ENCODE results near the gene HUWE1.

The HUWE1 gene

DNA sequence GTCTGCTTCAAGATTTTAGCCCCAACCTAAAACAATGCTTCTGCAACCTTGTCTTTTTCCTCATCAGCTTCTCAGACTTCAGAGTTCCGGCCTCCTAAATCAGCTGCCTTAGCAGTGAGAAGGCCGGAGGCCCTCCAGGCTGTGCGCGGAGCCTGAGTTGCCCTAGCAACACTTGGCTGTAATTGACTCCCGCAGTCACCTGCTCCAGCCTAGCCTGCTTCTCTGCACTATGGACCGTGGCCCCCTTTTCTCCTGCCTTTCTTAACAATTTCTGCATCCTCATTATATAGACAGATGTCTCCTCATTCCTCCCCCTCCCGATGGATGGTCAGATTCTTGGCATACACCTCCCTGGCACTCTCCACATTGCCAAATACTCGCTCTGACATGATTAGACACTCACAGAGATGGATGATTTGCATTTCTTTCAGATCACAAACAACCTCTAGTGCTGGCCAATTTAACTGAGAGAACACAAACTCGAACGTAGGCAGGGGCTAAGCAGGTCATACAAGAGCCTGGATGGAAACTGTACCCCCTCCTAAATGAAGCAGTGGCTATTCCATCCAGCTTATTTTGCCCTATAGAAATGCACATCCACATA is 9.5 kb upstream of the HUWE1 start:
- TF ChIP-seq, protein P1, sequence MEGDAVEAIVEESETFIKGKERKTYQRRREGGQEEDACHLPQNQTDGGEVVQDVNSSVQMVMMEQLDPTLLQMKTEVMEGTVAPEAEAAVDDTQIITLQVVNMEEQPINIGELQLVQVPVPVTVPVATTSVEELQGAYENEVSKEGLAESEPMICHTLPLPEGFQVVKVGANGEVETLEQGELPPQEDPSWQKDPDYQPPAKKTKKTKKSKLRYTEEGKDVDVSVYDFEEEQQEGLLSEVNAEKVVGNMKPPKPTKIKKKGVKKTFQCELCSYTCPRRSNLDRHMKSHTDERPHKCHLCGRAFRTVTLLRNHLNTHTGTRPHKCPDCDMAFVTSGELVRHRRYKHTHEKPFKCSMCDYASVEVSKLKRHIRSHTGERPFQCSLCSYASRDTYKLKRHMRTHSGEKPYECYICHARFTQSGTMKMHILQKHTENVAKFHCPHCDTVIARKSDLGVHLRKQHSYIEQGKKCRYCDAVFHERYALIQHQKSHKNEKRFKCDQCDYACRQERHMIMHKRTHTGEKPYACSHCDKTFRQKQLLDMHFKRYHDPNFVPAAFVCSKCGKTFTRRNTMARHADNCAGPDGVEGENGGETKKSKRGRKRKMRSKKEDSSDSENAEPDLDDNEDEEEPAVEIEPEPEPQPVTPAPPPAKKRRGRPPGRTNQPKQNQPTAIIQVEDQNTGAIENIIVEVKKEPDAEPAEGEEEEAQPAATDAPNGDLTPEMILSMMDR (IDR thresholded peaks at IDR 0.05; ENCODE audit: low read length): no peak
- no peak for TF ChIP-seq EZH2 (IDR thresholded peaks at IDR 0.05; ENCODE audit: borderline replicate concordance, low read length)
- Histone ChIP-seq H3K4me1 (ENCODE audit: insufficient read depth, low read length, severe bottlenecking) (no peaks in the 10 kb centered on the region), H2AFZ (ENCODE audit: low read length) (no peak overlapping the region), H3K4me3 (ENCODE audit: low read depth, low read length, poor library complexity, severe bottlenecking) (no peak overlapping the region), H3K9ac (ENCODE audit: low read length) (no peak overlapping the region), H4K20me1 (ENCODE audit: insufficient read depth, low read length) (no peaks in the 10 kb centered on the region), H3K27me3 (ENCODE audit: insufficient read depth, low read length) (no peaks in the 10 kb centered on the region), H3K79me2 (ENCODE audit: insufficient read depth, low read length) (no peaks in the 10 kb centered on the region), H3K27ac (ENCODE audit: low read depth, low read length, poor library complexity, severe bottlenecking) (no peak overlapping the region), H3K36me3 (ENCODE audit: insufficient read depth, low read length) (no peaks in the 10 kb centered on the region), H3F3A (ENCODE audit: insufficient read depth, low read length) (no peaks in the 10 kb centered on the region), H3K9me2 (ENCODE audit: low read depth, low read length) (no peaks in the 10 kb centered on the region), H3K9me3 (ENCODE audit: low read length) (no peaks in the 10 kb centered on the region), H3K4me2 (ENCODE audit: low read length) (no peak overlapping the region)

GRCh38 chrX:53694642-53695041 is 8.1 kb upstream of the HUWE1 start:
- TF ChIP-seq, protein P1 (IDR thresholded peaks at IDR 0.05; ENCODE audit: low read length): no peak
- TF ChIP-seq EZH2 (IDR thresholded peaks at IDR 0.05; ENCODE audit: borderline replicate concordance, low read length): no peak
- no peak overlapping the region for H3K9ac ChIP-seq (ENCODE audit: low read length)
- no peaks in the 10 kb centered on the region for H3K36me3 ChIP-seq (ENCODE audit: insufficient read depth, low read length)
- no peaks in the 10 kb centered on the region for H3K79me2 ChIP-seq (ENCODE audit: insufficient read depth, low read length)
- no peak overlapping the region for H2AFZ ChIP-seq (ENCODE audit: low read length)
- H4K20me1 ChIP-seq (ENCODE audit: insufficient read depth, low read length): no peaks in the 10 kb centered on the region
- H3K9me2 ChIP-seq (ENCODE audit: low read depth, low read length): no peaks in the 10 kb centered on the region
- H3K4me3 ChIP-seq (ENCODE audit: low read depth, low read length, poor library complexity, severe bottlenecking): no peak overlapping the region
- H3F3A ChIP-seq (ENCODE audit: insufficient read depth, low read length): no peaks in the 10 kb centered on the region
- H3K9me3 ChIP-seq (ENCODE audit: low read length): no peaks in the 10 kb centered on the region
- H3K4me2 ChIP-seq (ENCODE audit: low read length): no peak overlapping the region
- no peaks in the 10 kb centered on the region for H3K4me1 ChIP-seq (ENCODE audit: insufficient read depth, low read length, severe bottlenecking)
- H3K27ac ChIP-seq (ENCODE audit: low read depth, low read length, poor library complexity, severe bottlenecking): no peak overlapping the region
- no peaks in the 10 kb centered on the region for H3K27me3 ChIP-seq (ENCODE audit: insufficient read depth, low read length)

DNA sequence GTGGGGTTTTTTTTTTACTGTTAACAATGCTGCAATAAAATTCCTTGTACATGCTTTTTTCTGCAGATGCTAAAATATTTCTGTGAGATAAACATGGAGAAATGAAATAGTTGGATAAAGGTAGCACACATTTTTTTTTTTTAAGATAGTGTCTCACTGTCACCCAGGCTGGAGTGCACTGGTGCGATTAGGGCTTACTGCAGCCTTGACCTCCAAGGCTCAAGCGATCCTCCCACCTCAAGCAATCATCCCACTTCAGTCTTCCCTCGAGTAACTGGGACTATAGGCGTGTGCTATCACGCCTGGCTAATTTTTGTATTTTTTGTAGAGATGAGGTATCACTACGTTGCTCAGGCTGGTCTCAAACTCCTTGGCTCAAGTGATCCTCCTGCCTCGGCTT is 1.8 kb upstream of the HUWE1 start:
- Histone ChIP-seq H3K27ac (ENCODE audit: low read depth, low read length, poor library complexity, severe bottlenecking) (no peak overlapping the region), H3K4me3 (ENCODE audit: low read depth, low read length, poor library complexity, severe bottlenecking) (no peak overlapping the region), H3K9me3 (ENCODE audit: low read length) (no peaks in the 10 kb centered on the region), H3F3A (ENCODE audit: insufficient read depth, low read length) (no peaks in the 10 kb centered on the region), H2AFZ (ENCODE audit: low read length) (no peak overlapping the region), H3K79me2 (ENCODE audit: insufficient read depth, low read length) (peaks cover 15% of the 10 kb centered on the region), H3K27me3 (ENCODE audit: insufficient read depth, low read length) (no peaks in the 10 kb centered on the region), H3K4me2 (ENCODE audit: low read length) (no peak overlapping the region), H3K9me2 (ENCODE audit: low read depth, low read length) (no peaks in the 10 kb centered on the region), H3K9ac (ENCODE audit: low read length) (no peak overlapping the region), H3K36me3 (ENCODE audit: insufficient read depth, low read length) (no peaks in the 10 kb centered on the region), H3K4me1 (ENCODE audit: insufficient read depth, low read length, severe bottlenecking) (peaks cover 11% of the 10 kb centered on the region), H4K20me1 (ENCODE audit: insufficient read depth, low read length) (no peaks in the 10 kb centered on the region)
- TF ChIP-seq, protein P1 (IDR thresholded peaks at IDR 0.05; ENCODE audit: low read length): no peak
- TF ChIP-seq EZH2 (IDR thresholded peaks at IDR 0.05; ENCODE audit: borderline replicate concordance, low read length): no peak

Data from OCI-LY1 (cell line).